Skeletal muscle satellite cell (primary cell): ENCODE measurements around the gene GOSR2.
"Not testable (repeated sequence)": the region's sequence is repeated elsewhere in the genome, so short reads cannot be mapped to it uniquely, and the experiment has no call there.

ENCODE experiments used
- H3K27me3 ChIP-seq: 2 replicates; pipeline ENCODE4 v1.7.0; 2013; ENCODE audit warnings: low read length; ENCODE audit not compliant: control insufficient read depth, insufficient read depth
- H3K36me3 ChIP-seq: 2 replicates; pipeline ENCODE4 v1.7.0; 2013; ENCODE audit warnings: mild to moderate bottlenecking, control low read depth, low read length; ENCODE audit not compliant: insufficient read depth
- H3K4me1 ChIP-seq: 2 replicates; pipeline ENCODE4 v1.7.0; 2013; ENCODE audit warnings: low read length; ENCODE audit not compliant: control insufficient read depth, insufficient read depth
- H3K4me2 ChIP-seq: 2 replicates; pipeline ENCODE4 v1.7.0; 2013; ENCODE audit warnings: mild to moderate bottlenecking, low read length
- H3K4me3 ChIP-seq: 2 replicates; pipeline ENCODE4 v1.7.0; 2013; ENCODE audit warnings: low read length
- H3K9ac ChIP-seq: 2 replicates; pipeline ENCODE4 v1.7.0; 2013; ENCODE audit warnings: mild to moderate bottlenecking, low read depth, low read length, moderate library complexity
- H3K9me3 ChIP-seq: replicated peaks from 2 replicates; pipeline ENCODE4 v1.7.0; 2013; ENCODE audit warnings: mild to moderate bottlenecking, control low read depth, low read length

Gene GOSR2

DNA sequence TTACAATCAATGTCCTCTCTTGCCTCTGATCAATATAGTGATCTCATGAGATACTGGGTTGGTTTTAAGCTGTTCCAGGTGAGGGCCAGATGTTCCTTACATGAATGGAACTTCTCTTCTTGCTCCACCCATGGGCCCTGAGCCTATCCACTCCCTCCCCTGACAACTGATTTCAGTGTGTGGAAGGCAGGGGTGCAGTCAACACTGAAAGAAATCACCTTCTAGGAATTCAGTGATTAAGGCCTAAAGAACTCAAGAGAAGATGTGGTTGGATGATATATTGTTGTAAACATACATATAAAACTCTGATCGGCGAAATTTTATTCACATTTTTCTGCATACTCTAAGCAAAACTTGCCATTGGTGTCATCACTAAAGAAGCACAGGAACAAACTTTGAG lies 6.7 kb upstream of the GOSR2 start:
- Histone ChIP-seq H3K36me3 (no peaks in the 10 kb centered on the region), H3K4me2 (no peak overlapping the region), H3K4me1 (no peaks in the 10 kb centered on the region), H3K9ac (no peak overlapping the region), H3K9me3 (no peaks in the 10 kb centered on the region), H3K4me3 (no peak overlapping the region), H3K27me3 (peaks cover 9% of the 10 kb centered on the region)

- no peaks in the 10 kb centered on the region for H3K9me3 ChIP-seq
- H3K4me3 ChIP-seq: no peak overlapping the region
- H3K4me1 ChIP-seq: no peaks in the 10 kb centered on the region
- no peak overlapping the region for H3K4me2 ChIP-seq
- no peaks in the 10 kb centered on the region for H3K36me3 ChIP-seq
- H3K9ac ChIP-seq: no peak overlapping the region
- peaks cover 9% of the 10 kb centered on the region for H3K27me3 ChIP-seq
Measured at GRCh38 chr17:46916623-46917022, 6.3 kb upstream of the GOSR2 start.

GRCh38 chr17:46917041-46917440 lies 5.9 kb upstream of the GOSR2 start:
- Histone ChIP-seq H3K27me3 (peaks cover 9% of the 10 kb centered on the region), H3K4me3 (no peak overlapping the region), H3K4me1 (no peaks in the 10 kb centered on the region), H3K9me3 (no peaks in the 10 kb centered on the region), H3K4me2 (no peak overlapping the region), H3K9ac (no peak overlapping the region), H3K36me3 (no peaks in the 10 kb centered on the region)

- no peak overlapping the region for H3K4me3 ChIP-seq
- no peak overlapping the region for H3K9ac ChIP-seq
- no peaks in the 10 kb centered on the region for H3K4me1 ChIP-seq
- H3K27me3 ChIP-seq: peaks cover 9% of the 10 kb centered on the region
- H3K4me2 ChIP-seq: no peak overlapping the region
- H3K9me3 ChIP-seq: no peaks in the 10 kb centered on the region
- H3K36me3 ChIP-seq: no peaks in the 10 kb centered on the region
Measured at GRCh38 chr17:46917516-46917915, 5.4 kb upstream of the GOSR2 start.

DNA sequence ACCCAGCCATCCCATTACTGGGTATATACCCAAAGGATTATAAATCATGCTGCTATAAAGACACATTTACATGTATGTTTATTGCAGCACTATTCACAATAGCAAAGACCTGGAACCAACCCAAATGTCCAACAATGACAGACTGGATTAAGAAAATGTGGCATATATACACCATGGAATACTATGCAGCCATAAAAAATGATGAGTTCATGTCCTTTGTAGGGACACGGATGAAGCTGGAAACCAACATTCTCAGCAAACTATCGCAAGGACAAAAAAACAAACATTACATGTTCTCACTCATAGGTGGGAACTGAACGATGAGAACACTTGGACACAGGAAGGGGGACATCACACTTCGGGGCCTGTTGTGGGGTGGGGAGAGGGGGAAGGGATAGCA lies 998 bp upstream of the GOSR2 start:
- peaks cover 14% of the 10 kb centered on the region for H3K4me1 ChIP-seq
- H3K9me3 ChIP-seq, H3K4me3 ChIP-seq, H3K4me2 ChIP-seq, H3K9ac ChIP-seq, H3K36me3 ChIP-seq, H3K27me3 ChIP-seq: not testable (repeated sequence)

DNA sequence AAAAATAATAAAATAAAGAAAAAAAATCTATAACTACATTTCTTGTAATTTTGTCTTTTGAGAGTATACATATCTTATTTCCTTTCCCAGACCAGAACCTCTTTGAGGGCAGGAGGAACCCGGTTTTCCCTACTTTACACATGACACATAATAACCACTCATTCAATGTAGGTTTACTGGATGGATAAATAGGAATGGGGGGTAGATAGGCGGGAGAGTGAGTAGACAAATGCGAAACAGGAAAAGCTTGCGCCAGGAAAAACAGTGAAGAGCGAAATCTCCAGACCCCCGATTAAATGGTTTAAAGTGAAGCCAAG lies 515 bp upstream of the GOSR2 start:
- peak overlapping the region; percentile 93 for H3K4me3 ChIP-seq
- peak overlapping the region; percentile 97 for H3K9ac ChIP-seq
- H3K36me3 ChIP-seq: no peaks in the 10 kb centered on the region
- H3K27me3 ChIP-seq: no peaks in the 10 kb centered on the region
- H3K4me1 ChIP-seq: peaks cover 14% of the 10 kb centered on the region
- no peaks in the 10 kb centered on the region for H3K9me3 ChIP-seq
- peak overlapping the region; percentile 92 for H3K4me2 ChIP-seq

- no peaks in the 10 kb centered on the region for H3K9me3 ChIP-seq
Measured at GRCh38 chr17:46925185-46925868, 2.4 kb downstream of the GOSR2 start.

DNA sequence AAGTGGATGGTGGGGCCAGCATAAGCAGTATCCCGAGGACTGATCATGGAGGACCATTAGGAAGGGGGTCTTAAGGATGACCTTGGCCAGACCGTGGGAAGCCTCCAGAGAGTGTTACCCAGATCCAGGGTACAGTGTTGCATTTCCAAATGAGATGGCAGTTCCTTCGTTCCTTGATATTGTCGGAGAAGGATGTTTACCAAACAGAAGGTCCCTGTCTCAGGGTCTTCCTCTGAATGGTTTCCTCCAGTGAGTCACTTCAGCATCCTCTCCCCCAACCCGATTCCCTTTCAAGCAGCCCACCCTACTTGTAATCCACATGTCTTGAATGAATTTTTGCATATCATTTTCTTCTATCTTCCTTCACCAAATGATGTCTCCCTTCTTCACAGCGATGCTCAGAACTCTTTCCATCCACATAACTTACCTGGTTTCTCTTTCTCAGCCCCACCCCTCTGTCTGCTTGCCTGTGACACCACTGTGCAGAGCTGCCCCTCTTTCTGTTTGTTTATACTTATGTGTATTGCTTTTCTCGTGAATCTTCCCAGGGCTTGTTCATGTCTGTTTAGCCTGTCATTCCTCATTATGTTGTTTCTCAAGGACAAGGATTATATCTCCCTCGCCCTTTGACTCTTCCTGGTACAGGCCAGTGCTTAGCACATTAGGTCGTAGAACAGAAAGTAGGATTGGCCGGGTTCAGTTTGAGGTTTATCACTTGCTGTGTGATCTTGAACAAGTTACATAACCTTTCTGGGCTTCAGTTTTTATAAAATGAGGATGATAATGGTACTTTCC lies 5.7 kb downstream of the GOSR2 start:
- Histone ChIP-seq H3K9me3 (no peaks in the 10 kb centered on the region), H3K9ac (no peak overlapping the region), H3K36me3 (peaks cover 43% of the 10 kb centered on the region), H3K4me2 (no peak overlapping the region), H3K4me1 (peaks cover 14% of the 10 kb centered on the region), H3K4me3 (no peak overlapping the region), H3K27me3 (no peaks in the 10 kb centered on the region)

More at GRCh38 chr17:46925185-46925868, 2.4 kb downstream of the GOSR2 start:
- no peak overlapping the region for H3K4me2 ChIP-seq
- no peaks in the 10 kb centered on the region for H3K27me3 ChIP-seq
- peaks cover 10% of the 10 kb centered on the region for H3K36me3 ChIP-seq
- no peak overlapping the region for H3K9ac ChIP-seq
- H3K4me3 ChIP-seq: no peak overlapping the region
- peaks cover 14% of the 10 kb centered on the region for H3K4me1 ChIP-seq

GRCh38 chr17:46929413-46929812 lies 6.5 kb downstream of the GOSR2 start:
- H3K9ac ChIP-seq: no peak overlapping the region
- no peak overlapping the region for H3K4me3 ChIP-seq
- H3K9me3 ChIP-seq: no peaks in the 10 kb centered on the region
- no peaks in the 10 kb centered on the region for H3K27me3 ChIP-seq
- peaks cover 51% of the 10 kb centered on the region for H3K36me3 ChIP-seq
- no peak overlapping the region for H3K4me2 ChIP-seq
- peaks cover 8% of the 10 kb centered on the region for H3K4me1 ChIP-seq

- Histone ChIP-seq H3K9me3 (no peaks in the 10 kb centered on the region), H3K9ac (no peak overlapping the region), H3K36me3 (peaks cover 57% of the 10 kb centered on the region), H3K4me2 (no peak overlapping the region), H3K4me3 (no peak overlapping the region), H3K27me3 (no peaks in the 10 kb centered on the region), H3K4me1 (peaks cover 2% of the 10 kb centered on the region)
Measured at GRCh38 chr17:46930051-46930450, 7.1 kb downstream of the GOSR2 start.

- Histone ChIP-seq H3K9me3 (no peaks in the 10 kb centered on the region), H3K4me3 (no peak overlapping the region), H3K4me2 (no peak overlapping the region), H3K4me1 (no peaks in the 10 kb centered on the region), H3K36me3 (peaks cover 72% of the 10 kb centered on the region), H3K9ac (no peak overlapping the region), H3K27me3 (no peaks in the 10 kb centered on the region)
Measured at GRCh38 chr17:46931596-46931995, 8.6 kb downstream of the GOSR2 start.
